HG03571 (cell line): Measurements from ENCODE around the gene INO80D.

Experiments used
- ATAC-seq: cut with Tn5 transposase; IDR thresholded peaks from one replicate; pipeline ENCODE4 v1.9.1; 2021; ENCODE audit not compliant: unreplicated experiment

The INO80D gene

GRCh38 chr2:205946226-205946625, 139.7 kb downstream of the INO80D start:
- no peak for ATAC-seq
